K562 (cell line): ENCODE measurements around the gene VAPB. TPM values are rescaled to one million over a fixed set of nuclear protein-coding genes. Genes with fewer than 3 reads are reported as not detected.

Experiments used
- ATAC-seq: fragments of 200-7000 bp; cut with Tn5 transposase; 3 replicates; pipeline ENCODE4 v1.9.1; 2020; ENCODE audit warnings: moderate library complexity
- BruUV-seq: library from RNA; stranded (reverse); fragments of 400-500 nt; replicated peaks from 2 replicates; lab custom pipeline; 2021; lab: Mats Ljungman, UMichigan
- CTCF ChIA-PET: fragments of 300-600 bp; formaldehyde crosslinking; extraction: SDS; loops from one replicate; lab custom pipeline; 2021; ENCODE audit warnings: low intra/inter-chr PET ratio; lab: Yijun Ruan, JAX
- POLR2A ChIA-PET: fragments of 300-600, 350-650 bp; sonication (Branson Sonifier 250); formaldehyde crosslinking; extraction: SDS; loops from one replicate; lab custom pipeline; 2021; ENCODE audit warnings: antibody characterized with exemption, inconsistent platforms; lab: Yijun Ruan, JAX
- DNase-seq, 4 experiments: peaks; one replicate each; pipeline versions ENCODE4 v3.0.0 to v3.0.0-alpha.2; 2011 to 2018; ENCODE audit warnings: low spot score in 3 of 4, mixed read lengths in 3 of 4; ENCODE audit errors: extremely low read depth in 1 of 4
- FAIRE-seq: peaks from 2 replicates; lab custom pipeline; 2011; peaks lifted over from hg19 to GRCh38; lab: Jason Lieb, UNC
- H2AFZ ChIP-seq: 2 replicates; pipeline ENCODE4 v1.6.0; 2011; ENCODE audit warnings: low read depth, low read length, control low read depth, inconsistent platforms
- H3K27ac ChIP-seq: fragments of 200-600 bp; 3 replicates; pipeline ENCODE4 v1.8.0; 2011; ENCODE audit warnings: low read depth, mild to moderate bottlenecking, control low read depth, inconsistent platforms, low read length, moderate library complexity, mixed read lengths; ENCODE audit errors: extremely low read depth
- H3K27me3 ChIP-seq, 2 experiments: fragments of 300-600 bp in 1 of 2; 2 replicates in 1 of 2; 3 replicates in 1 of 2; pipeline versions ENCODE4 v1.6.0 to v1.8.0; 2011; ENCODE audit warnings: inconsistent platforms in 2 of 2, low read length in 2 of 2, mild to moderate bottlenecking in 1 of 2, mixed read lengths in 1 of 2, moderate library complexity in 1 of 2; ENCODE audit not compliant: control insufficient read depth in 2 of 2, insufficient read depth in 2 of 2
- H3K36me3 ChIP-seq: fragments of 300-600 bp; 3 replicates; pipeline ENCODE4 v1.8.0; 2011; ENCODE audit warnings: mild to moderate bottlenecking, low read length, inconsistent platforms; ENCODE audit not compliant: control insufficient read depth, insufficient read depth
- H3K4me1 ChIP-seq, 2 experiments: fragments of 200-600 bp in 1 of 2; replicated peaks in 1 of 2; 2 replicates in 1 of 2; 3 replicates in 1 of 2; pipeline versions ENCODE4 v1.5.1 to v1.8.0; 2011; ENCODE audit warnings: inconsistent platforms in 2 of 2, low read length in 2 of 2, mild to moderate bottlenecking in 1 of 2, mixed read lengths in 1 of 2, moderate library complexity in 1 of 2; ENCODE audit not compliant: control insufficient read depth in 2 of 2, insufficient read depth in 2 of 2
- H3K4me2 ChIP-seq: 2 replicates; pipeline ENCODE4 v1.6.1; 2011; ENCODE audit warnings: low read length, control low read depth, inconsistent platforms, mixed read lengths; ENCODE audit not compliant: insufficient read depth
- H3K4me3 ChIP-seq: fragments of 200-600 bp; sonication (generic), shearing (Covaris generic); 2 replicates; pipeline ENCODE4 v1.5.1; 2016; ENCODE audit warnings: control low read depth, inconsistent platforms
- H3K79me2 ChIP-seq: fragments of 200-600 bp; 3 replicates; pipeline ENCODE4 v1.8.0; 2011; ENCODE audit warnings: low read length, inconsistent platforms; ENCODE audit not compliant: control insufficient read depth, insufficient read depth
- H3K9ac ChIP-seq, 2 experiments: 2 replicates each; pipeline versions ENCODE4 v1.6.0 to v1.6.1; 2011; ENCODE audit warnings: low read depth in 2 of 2, low read length in 2 of 2, control low read depth in 1 of 2, inconsistent platforms in 1 of 2, mild to moderate bottlenecking in 1 of 2, mixed read lengths in 1 of 2; ENCODE audit not compliant: insufficient read depth in 1 of 2
- H3K9me1 ChIP-seq: one replicate; pipeline ENCODE4 v1.6.0; 2011; ENCODE audit warnings: inconsistent platforms, mild to moderate bottlenecking, low read length, moderate library complexity; ENCODE audit not compliant: control insufficient read depth, insufficient read depth
- H3K9me3 ChIP-seq: replicated peaks from 2 replicates; pipeline ENCODE4 v1.5.1; 2011; ENCODE audit warnings: low read depth, low read length, inconsistent platforms; ENCODE audit not compliant: control insufficient read depth, insufficient read depth
- H4K20me1 ChIP-seq: replicated peaks from 2 replicates; pipeline ENCODE4 v1.6.1; 2011; ENCODE audit warnings: low read length, inconsistent platforms, mixed read lengths; ENCODE audit not compliant: control insufficient read depth, insufficient read depth
- EHMT2 ChIP-seq: fragments of 450-650 bp; IDR thresholded peaks from 2 replicates; pipeline ENCODE4 v1.6.1; 2018; ENCODE audit warnings: antibody characterized with exemption
- HMGXB4 ChIP-seq: sonication (generic); formaldehyde crosslinking; IDR thresholded peaks from 2 replicates; pipeline ENCODE4 v1.8.1; 2023; ENCODE audit warnings: mild to moderate bottlenecking, missing genetic modification reagents
- MCM2 ChIP-seq: fragments of 450-650 bp; IDR thresholded peaks from 2 replicates; pipeline ENCODE4 v1.6.1; 2017; ENCODE audit warnings: low read depth, mild to moderate bottlenecking
- POLR2B ChIP-seq: fragments of 450-650 bp; IDR thresholded peaks from 2 replicates; pipeline ENCODE4 v1.6.1; 2018; ENCODE audit warnings: low read depth; ENCODE audit not compliant: partially characterized antibody
- SNIP1 ChIP-seq: fragments of 450-650 bp; IDR thresholded peaks from 2 replicates; pipeline ENCODE4 v1.7.1; 2017; ENCODE audit warnings: low read depth, mild to moderate bottlenecking
- TAF15 ChIP-seq: fragments of 200-400 bp; formaldehyde crosslinking; IDR thresholded peaks from 2 replicates; pipeline ENCODE4 v1.6.1; 2017; ENCODE audit warnings: mild to moderate bottlenecking, low read depth, low read length, moderate library complexity
- WGBS: fragments of 100-300 bp; shearing (Covaris generic); methylation state at CpG from one replicate; pipeline ENCODE4 v1.1.6; 2016; ENCODE audit warnings: low coverage, mixed read lengths; ENCODE audit not compliant: insufficient coverage; ENCODE audit errors: missing lambda C conversion rate; 5-methylcytosine and 5-hydroxymethylcytosine counted together
- in situ Hi-C: fragments of 300-500 bp; cut with MboI; formaldehyde crosslinking; loops from 4 replicates; pipeline ENCODE4 v1.15.0; 2018; ENCODE audit warnings: inconsistent platforms, mixed read lengths
- intact Hi-C: fragments of 100-400 bp; cut with micrococcal nuclease; formaldehyde crosslinking; loops from 2 replicates; pipeline ENCODE4 v1.14.2; 2022
- polyA plus RNA-seq, 8 experiments: library from polyadenylated mRNA; depleted of rRNA in 4 of 8; stranded (reverse) in 5 of 8; unstranded in 3 of 8; fragments of >200 nt; fragmentation: Nextera tagmentation in 2 of 8; fragmentation: Illumina TruSeq in 1 of 8; extraction: Ambion mirVana in 2 of 8; extraction: Trizol in 1 of 8; gene quantifications; 2 replicates each; pipeline versions ENCODE4 v1.2.1 to v1.2.3, GENCODE V29; 2011 to 2014; ENCODE audit warnings: inconsistent platforms in 1 of 8, missing spikeins in 1 of 8
- total RNA-seq, 7 experiments: library from RNA; depleted of rRNA in 6 of 7; stranded (reverse); fragments of >200 nt in 6 of 7; fragmentation: Illumina TruSeq in 2 of 7; extraction: Trizol in 2 of 7; gene quantifications; 2 replicates each; pipeline versions ENCODE4 v1.2.1 to v1.2.3, GENCODE V29; 2011 to 2021; ENCODE audit warnings: low replicate concordance in 1 of 7

The VAPB gene
- total and polyA plus RNA-seq, 9 of the 15 experiments (the other 6 are each of a cell fraction or from before 2014, with no cell fraction given) = 3.4 to 51.0 (median 27.9) TPM

- no peak for TF ChIP-seq HMGXB4 (CRISPR knock-in tag)
Measured at GRCh38 chr20:58402827-58403226, 13.8 kb downstream of the VAPB start (continued).

- peaks cover 50% of the 10 kb centered on the region for H4K20me1 ChIP-seq
- TF ChIP-seq POLR2B (no peak), SNIP1 (no peak), TAF15 (no peak), MCM2 (no peak), EHMT2 (no peak)
- no peaks in the 10 kb centered on the region for H3K27me3 ChIP-seq
- no peak overlapping the region for H3K9ac ChIP-seq
- POLR2A ChIA-PET = interaction anchor here (1.0 kb wide), 1 partner anchor 16 kb away, joined by 3 read pairs; no protein-coding TSS in a partner anchor
- no TSS peak for BruUV-seq
- DNase-seq (no peak), FAIRE-seq (no peak), ATAC-seq (no peak)
- H3K9me1 ChIP-seq = no peaks in the 10 kb centered on the region
- no peak overlapping the region for H3K4me2 ChIP-seq
- CTCF ChIA-PET = no interaction called here
- peaks cover 22% of the 10 kb centered on the region for H3K36me3 ChIP-seq
- no peaks in the 10 kb centered on the region for H3K9me3 ChIP-seq
- no peak overlapping the region for H3K4me3 ChIP-seq
- 75% methylated on average over 3 of the region's 3 CpGs for WGBS
- in situ Hi-C loops (no loop called here), intact Hi-C loops (no loop called here)
- no peak overlapping the region for H3K27ac ChIP-seq
- H3K79me2 ChIP-seq = peaks cover 99% of the 10 kb centered on the region
- peaks cover 9 to 36% of the 10 kb centered on the region in 2 experiments for H3K4me1 ChIP-seq
- H2AFZ ChIP-seq = no peak overlapping the region
Measured at GRCh38 chr20:58403272-58403671, 14.2 kb downstream of the VAPB start.
